ENCODE results near the gene SAP30L.
A peak's percentile ranks its signal among the peaks of the same experiment; 100 is the strongest.

DNA sequence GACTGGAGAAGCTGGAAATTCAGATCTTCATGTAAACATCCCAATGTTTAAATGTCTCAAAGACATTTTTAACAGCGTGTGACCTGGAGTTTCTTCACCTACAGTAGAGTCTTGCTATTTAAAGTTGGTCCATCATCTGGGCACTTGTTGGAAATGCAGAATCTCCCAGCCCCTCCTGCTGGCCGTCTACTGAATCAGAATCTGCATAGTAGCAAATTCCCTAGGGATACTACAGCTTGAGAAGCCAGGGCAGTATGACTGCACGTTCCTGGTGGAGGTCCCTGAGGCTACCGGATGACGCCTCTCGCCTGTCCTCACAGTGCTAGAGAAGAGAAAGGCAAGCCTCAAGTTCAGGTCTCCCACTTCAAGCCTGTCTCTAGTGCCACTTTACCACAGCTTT lies 15.7 kb downstream of the SAP30L start:
- TF ChIP-seq, protein P1, sequence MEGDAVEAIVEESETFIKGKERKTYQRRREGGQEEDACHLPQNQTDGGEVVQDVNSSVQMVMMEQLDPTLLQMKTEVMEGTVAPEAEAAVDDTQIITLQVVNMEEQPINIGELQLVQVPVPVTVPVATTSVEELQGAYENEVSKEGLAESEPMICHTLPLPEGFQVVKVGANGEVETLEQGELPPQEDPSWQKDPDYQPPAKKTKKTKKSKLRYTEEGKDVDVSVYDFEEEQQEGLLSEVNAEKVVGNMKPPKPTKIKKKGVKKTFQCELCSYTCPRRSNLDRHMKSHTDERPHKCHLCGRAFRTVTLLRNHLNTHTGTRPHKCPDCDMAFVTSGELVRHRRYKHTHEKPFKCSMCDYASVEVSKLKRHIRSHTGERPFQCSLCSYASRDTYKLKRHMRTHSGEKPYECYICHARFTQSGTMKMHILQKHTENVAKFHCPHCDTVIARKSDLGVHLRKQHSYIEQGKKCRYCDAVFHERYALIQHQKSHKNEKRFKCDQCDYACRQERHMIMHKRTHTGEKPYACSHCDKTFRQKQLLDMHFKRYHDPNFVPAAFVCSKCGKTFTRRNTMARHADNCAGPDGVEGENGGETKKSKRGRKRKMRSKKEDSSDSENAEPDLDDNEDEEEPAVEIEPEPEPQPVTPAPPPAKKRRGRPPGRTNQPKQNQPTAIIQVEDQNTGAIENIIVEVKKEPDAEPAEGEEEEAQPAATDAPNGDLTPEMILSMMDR (optimal IDR thresholded peaks at IDR 0.05 in 1 of 3, IDR thresholded peaks at IDR 0.05 in 1 of 3, conservative IDR thresholded peaks at IDR 0.05 in 1 of 3; ENCODE audit: extremely low read depth in 1 of 3, insufficient read depth in 2 of 3, low read length in 3 of 3), result peak in 2 of 3 experiments; percentile 4 to 14
- TF ChIP-seq EZH2 (IDR thresholded peaks at IDR 0.05; ENCODE audit: low read length), result no peak

Data from keratinocyte (primary cell).